ENCODE results near the gene SOX21.

Gene SOX21

GRCh38 chr13:94708031-94708859 lies 4.1 kb downstream of the SOX21 start:
- no peak for DNase-seq

DNA sequence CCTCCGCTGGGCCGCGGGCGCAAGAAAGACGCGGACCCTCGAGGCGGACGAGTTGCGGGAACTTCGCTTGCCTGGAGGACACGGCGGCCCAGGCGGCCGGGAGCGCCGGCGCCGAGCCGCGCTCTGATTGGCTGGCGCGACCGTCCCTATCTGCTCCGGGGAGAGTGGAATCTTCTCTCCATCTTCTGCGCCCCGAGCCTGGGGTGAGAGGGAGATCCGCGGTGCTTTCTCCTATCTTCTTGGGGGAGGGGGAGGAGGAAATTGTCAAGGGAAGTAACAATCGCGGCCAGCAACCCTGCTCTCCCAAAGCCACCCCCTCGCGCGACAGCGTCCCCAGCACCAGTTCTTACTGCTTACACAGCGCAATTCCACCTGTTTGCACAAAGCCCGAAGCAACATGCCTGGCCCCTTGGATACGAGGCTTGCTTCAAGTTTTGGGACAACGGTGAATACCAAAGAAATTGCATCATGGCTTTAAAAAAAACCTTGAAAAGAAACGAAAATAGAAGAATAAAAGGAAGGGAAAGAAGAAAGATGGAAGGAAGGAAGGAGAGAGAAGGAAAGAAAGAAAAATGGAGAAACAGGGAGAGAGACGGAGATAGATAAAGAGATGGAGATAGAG lies 4.8 kb downstream of the SOX21 start:
- DNase-seq, result no peak

DNA sequence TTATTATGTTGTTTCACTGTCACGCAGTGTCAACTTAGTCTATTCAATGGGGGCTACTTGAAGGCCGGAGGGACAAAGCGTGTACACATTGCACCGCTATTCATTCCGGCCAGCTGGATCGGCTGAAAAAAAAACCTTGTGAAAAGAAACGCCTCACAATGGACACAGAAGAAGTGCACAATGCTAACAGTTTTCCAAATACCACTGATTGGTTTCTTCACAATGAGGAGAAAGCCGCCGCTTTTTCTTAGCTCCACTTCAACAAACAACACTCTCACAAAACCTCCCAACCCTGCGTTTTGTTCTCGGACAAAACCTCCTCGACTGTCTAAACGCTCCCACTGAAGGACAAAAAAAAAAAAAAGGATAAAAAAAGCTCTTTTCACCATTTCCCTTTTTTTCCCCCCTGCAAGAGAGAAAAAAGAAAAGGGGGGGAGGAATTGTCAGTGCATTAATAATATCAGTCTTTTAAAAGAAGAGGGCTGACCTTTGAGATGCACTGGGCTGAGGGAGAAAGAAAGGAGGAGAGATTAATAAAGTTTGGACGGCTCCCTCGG lies 5.4 kb downstream of the SOX21 start:
- no peak for DNase-seq

GRCh38 chr13:94706101-94706842 lies 6.1 kb downstream of the SOX21 start:
- no peak for DNase-seq

DNA sequence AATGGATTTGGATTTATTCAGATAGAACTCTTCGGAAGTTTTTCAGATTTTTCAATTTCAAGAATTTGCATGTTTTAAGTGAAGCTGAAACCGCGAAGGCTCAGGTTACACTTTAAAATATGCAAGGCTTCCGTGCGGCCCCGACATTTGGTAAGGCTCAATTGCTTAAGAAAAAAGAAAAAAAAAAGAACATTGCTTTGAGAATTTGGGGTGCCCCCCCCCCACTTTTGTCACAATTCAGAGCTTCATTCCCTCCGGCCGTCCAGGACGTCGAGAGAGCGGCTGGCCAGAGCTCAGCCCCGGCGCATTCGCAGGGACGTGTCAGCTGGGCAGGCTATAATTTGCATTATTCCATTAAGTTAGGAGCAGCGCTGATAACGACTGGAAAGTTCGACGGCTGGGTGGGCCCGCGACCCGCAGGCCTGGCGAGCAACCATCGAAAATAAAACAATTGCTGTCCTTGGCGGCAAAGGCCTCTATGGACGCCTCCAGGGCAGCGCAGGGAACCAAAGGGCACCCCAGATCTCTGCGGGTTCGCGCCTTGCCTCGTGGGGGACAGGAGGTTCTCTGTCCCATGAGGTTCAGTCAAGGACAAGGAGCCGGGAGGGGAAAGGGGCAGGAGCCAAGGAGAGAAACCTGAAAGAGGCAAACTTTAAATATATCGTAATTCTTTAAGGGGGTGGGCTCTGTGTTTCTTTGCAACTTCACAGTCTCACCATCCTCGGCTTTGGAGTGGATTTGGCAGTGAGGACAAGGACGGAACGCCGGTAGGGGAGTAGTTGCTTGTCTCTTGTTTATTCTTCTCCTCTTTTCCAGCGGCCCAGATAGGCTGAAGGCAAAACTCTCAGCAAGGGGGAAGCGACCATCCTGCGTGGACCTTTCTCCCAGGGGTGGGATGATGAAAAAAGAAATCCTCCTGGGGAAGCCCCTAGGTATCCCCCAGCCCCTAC lies 7.0 kb downstream of the SOX21 start:
- no peak for DNase-seq

- no peak for DNase-seq
These were observed 7.8 kb downstream of the SOX21 start for GRCh38 chr13:94704377-94705080.

DNA sequence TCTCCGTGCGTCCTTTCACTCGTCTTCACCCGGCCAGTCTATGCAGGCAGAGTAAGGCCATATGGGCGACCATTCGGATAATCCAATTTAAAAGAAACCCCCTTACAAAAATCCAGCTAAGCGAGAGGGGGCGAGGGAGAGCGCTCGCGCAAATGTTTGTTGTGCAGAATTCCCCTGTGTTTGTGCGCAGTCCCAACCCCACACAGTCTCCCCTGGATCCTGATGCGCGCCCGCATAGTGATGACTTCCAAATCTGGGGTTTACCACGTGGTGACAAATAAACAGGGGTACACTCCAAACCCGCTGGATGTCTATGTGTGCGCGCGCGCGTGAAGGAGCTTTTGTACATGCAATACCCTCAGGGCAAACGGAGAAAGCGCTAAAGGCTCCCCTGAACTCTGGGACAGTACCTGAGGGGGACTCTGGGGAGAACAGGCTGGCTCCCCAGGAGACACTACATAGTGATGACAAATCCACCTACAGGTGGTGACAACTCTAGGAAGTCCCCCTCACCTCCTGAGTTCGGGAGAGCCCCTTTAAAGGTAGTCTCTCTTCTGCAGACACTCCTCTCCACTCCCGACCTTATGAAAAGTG lies 8.5 kb downstream of the SOX21 start:
- DNase-seq, result no peak

- DNase-seq, result no peak
These were observed 9.1 kb downstream of the SOX21 start for GRCh38 chr13:94703271-94703670.

GRCh38 chr13:94702181-94703041 lies 9.9 kb downstream of the SOX21 start:
- DNase-seq, result no peak

- no peak for DNase-seq
These were observed 10.8 kb downstream of the SOX21 start for GRCh38 chr13:94701313-94702180.

GRCh38 chr13:94700536-94700935 lies 11.8 kb downstream of the SOX21 start:
- DNase-seq, result no peak

DNA sequence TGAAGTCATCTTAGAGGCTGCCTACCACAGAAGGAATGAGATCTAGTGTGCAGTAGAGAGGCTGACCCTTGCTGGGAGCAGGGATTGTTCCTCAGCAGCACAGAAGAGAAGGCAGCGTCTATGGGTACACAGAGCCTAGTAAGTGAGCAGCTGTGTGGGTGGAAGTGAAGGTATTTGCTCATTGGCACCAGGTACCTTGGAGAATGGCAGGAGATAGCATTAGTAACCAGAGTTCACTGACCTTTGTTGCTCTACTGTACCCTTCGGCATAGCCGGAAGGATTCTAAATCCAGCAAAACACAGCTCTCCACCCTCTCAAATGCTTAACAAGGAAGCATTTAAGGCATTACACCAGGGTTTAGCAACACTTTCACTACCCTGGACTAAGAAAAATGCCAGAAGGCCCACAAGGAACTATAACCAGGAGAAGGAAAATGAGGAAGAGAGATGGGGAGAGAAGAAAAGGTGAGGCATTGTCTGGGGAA lies 12.3 kb downstream of the SOX21 start:
- DNase-seq, result no peak

DNA sequence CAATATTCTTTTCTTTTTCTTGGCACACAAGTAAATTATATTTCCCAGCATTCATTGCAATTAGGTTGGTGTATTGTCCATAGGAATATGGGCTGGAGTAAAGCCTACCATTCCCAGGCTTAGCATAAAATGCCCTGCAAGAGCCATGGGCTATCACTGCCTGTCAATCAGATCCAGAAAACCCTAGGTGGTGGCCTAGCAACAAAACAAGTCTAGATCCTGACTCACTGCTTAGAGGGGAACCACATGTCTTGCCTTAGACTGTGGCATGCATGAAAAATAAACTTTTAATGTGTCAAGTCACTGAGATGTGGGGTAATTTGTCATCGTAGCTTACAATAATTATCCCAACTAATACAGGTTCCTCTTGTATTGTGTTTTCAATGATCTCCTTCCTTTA lies 16.2 kb downstream of the SOX21 start:
- DNase-seq, result no peak

- no peak for DNase-seq
These were observed 20.3 kb downstream of the SOX21 start for GRCh38 chr13:94692030-94692429.

DNA sequence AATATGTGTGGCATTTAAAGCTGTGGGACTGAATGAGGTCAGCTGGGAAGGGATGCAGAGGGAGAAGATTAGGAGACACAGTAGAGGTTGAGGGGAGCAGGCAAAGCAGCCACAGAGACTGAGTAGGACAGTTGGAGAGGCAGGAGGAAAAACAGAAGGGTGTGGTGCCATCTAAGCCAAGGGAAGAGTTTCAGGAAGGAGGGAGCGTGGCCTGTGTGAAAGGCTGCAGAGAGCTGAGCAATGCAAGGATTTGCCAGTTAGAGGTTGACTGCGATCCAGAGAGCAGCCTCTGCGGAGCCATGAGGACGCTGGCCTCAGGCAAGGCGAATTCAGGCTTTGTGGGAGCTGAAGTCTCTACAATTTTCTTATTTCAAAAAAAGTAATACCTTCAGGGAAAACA lies 28.9 kb downstream of the SOX21 start:
- no peak for DNase-seq

DNA sequence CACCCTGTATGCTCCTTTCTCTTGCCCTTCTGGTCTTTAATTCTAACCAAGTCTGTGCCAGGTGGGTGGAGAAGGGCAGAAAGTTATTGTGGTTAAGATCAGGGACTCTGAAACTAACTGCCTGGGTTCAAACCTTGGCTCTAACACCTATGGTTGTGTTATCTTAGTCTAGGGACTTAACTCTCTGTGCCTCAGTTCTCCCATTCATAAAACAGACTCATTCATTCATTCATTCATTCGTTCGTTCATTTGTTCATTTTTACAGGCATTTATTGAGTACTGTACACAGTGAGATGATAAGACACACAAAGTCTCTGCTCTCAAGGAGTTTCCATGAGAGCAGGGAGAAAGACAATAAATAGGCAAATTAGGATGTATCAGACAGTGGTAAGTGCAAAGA lies 30.1 kb downstream of the SOX21 start:
- DNase-seq, result no peak

DNA sequence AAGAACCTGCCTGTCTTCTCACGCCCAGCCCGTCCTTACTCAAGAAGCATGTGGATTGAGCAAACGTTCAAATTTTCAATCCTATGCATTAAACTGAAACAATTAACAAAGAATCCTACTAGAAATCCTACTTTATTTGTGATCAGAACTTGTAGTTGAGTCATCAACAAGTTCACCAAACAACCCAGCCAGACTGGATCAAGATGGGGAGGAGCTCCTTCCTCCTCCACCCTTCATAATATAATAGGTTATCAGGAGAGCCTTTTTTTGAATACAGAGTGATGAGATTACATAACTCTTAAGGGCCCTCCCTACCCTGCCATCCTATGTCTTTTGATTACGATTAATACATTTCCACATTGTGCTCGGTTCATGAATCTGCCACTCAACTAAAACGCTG lies 32.7 kb downstream of the SOX21 start:
- no peak for DNase-seq

DNA sequence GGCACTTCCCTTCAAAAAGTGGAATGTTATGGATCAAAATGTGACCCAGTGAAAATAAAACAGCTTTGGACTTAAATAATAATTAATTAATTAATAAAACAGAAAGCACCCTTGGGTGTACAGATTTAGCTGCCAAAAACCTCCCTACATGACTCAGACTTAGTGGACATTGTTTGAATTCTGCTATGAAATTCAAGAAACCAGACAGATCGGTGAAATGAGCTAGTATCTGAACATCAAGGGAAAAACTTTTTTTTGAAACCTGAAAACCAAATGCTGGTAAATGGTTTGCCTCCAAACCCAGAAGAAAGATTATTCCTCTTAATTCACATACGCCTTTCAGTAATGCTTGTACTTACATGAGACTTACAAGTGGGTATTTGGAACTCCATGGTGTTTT lies 33.5 kb downstream of the SOX21 start:
- DNase-seq, result no peak

- no peak for DNase-seq
These were observed 34.5 kb downstream of the SOX21 start for GRCh38 chr13:94677799-94678198.
